Fibroblast of peridontal ligament (primary cell): Measurements from ENCODE around the gene TIMM29.
"Not testable (repeated sequence)": the region's sequence is repeated elsewhere in the genome, so short reads cannot be mapped to it uniquely, and the experiment has no call there.

ENCODE experiments used
- DNase-seq: peaks from one replicate; pipeline ENCODE4 v3.0.0-alpha.2; 2010; ENCODE audit errors: extremely low read depth

The TIMM29 gene

GRCh38 chr19:10945264-10945663 is 16.7 kb downstream of the TIMM29 start:
- no peak for DNase-seq

- peak; percentile 26 for DNase-seq
These were observed 18.5 kb downstream of the TIMM29 start for GRCh38 chr19:10946958-10947657.

GRCh38 chr19:10952809-10953208 is 24.2 kb downstream of the TIMM29 start:
- no peak for DNase-seq

GRCh38 chr19:10959277-10959968 is 30.8 kb downstream of the TIMM29 start:
- DNase-seq, result not testable (repeated sequence)

GRCh38 chr19:10960314-10961072 is 31.9 kb downstream of the TIMM29 start, which contains the start of gene SMARCA4:
Gene SMARCA4, plus strand, starts transcription at chr19:10961030. Its CDS starts 23,122 bp downstream, at chr19:10984152.
- DNase-seq, result peak; percentile 94

- DNase-seq, result peak; percentile 17
These were observed 32.7 kb downstream of the TIMM29 start for GRCh38 chr19:10961073-10961860.

- DNase-seq, result no peak
These were observed 34.3 kb downstream of the TIMM29 start for GRCh38 chr19:10962863-10963262.

GRCh38 chr19:10963865-10964264 is 35.3 kb downstream of the TIMM29 start:
- DNase-seq, result no peak

- no peak for DNase-seq
These were observed 36.3 kb downstream of the TIMM29 start for GRCh38 chr19:10964903-10965302.

- no peak for DNase-seq
These were observed 36.8 kb downstream of the TIMM29 start for GRCh38 chr19:10965398-10965797.

GRCh38 chr19:10966809-10967208 is 38.2 kb downstream of the TIMM29 start:
- no peak for DNase-seq

- no peak for DNase-seq
These were observed 40.0 kb downstream of the TIMM29 start for GRCh38 chr19:10968527-10969135.

- no peak for DNase-seq
These were observed 42.6 kb downstream of the TIMM29 start for GRCh38 chr19:10971107-10971726.

- DNase-seq, result peak; percentile 70
These were observed 46.9 kb downstream of the TIMM29 start for GRCh38 chr19:10975374-10976130.

GRCh38 chr19:10976131-10976892 is 47.7 kb downstream of the TIMM29 start:
- DNase-seq, result no peak

GRCh38 chr19:10977742-10978092 is 49.1 kb downstream of the TIMM29 start:
- no peak for DNase-seq
